ENCODE data around the gene PIH1D1.

GRCh38 chr19:49469828-49470614, 18.4 kb upstream of the PIH1D1 start:
- TF ChIP-seq POLR2A (IDR thresholded peaks at IDR 0.05; ENCODE audit: low read depth, low read length) (no peak), CTCF (IDR thresholded peaks at IDR 0.05; ENCODE audit: extremely low read depth in 1 of 2, insufficient read depth in 1 of 2, low read depth in 1 of 2, low read length in 2 of 2) (peak in 1 of 2 donors; percentile 5), POLR2AphosphoS5 (IDR thresholded peaks at IDR 0.05; ENCODE audit: insufficient read depth, low read depth, low read length) (no peak), FOS (IDR thresholded peaks at IDR 0.05; ENCODE audit: borderline replicate concordance, insufficient read depth, low read length) (no peak)

Data from endothelial cell of umbilical vein (primary cell).